ENCODE measurements around the gene SLC35F1.

- TF ChIP-seq, protein P1, sequence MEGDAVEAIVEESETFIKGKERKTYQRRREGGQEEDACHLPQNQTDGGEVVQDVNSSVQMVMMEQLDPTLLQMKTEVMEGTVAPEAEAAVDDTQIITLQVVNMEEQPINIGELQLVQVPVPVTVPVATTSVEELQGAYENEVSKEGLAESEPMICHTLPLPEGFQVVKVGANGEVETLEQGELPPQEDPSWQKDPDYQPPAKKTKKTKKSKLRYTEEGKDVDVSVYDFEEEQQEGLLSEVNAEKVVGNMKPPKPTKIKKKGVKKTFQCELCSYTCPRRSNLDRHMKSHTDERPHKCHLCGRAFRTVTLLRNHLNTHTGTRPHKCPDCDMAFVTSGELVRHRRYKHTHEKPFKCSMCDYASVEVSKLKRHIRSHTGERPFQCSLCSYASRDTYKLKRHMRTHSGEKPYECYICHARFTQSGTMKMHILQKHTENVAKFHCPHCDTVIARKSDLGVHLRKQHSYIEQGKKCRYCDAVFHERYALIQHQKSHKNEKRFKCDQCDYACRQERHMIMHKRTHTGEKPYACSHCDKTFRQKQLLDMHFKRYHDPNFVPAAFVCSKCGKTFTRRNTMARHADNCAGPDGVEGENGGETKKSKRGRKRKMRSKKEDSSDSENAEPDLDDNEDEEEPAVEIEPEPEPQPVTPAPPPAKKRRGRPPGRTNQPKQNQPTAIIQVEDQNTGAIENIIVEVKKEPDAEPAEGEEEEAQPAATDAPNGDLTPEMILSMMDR (IDR thresholded peaks at IDR 0.05), result no peak
- no peak for TF ChIP-seq EZH2 (IDR thresholded peaks at IDR 0.05; ENCODE audit: borderline replicate concordance, insufficient read depth, low read depth, low read length, poor library complexity, severe bottlenecking)
Observed at GRCh38 chr6:118097576-118097975, 190.5 kb downstream of the SLC35F1 start.
